Right lobe of liver (tissue), 6 donors: ENCODE results near the gene DYNLT2B. TPM values are rescaled to one million over a fixed set of nuclear protein-coding genes. Genes with fewer than 3 reads are reported as not detected.

ENCODE experiments used
- ATAC-seq, 4 donors: fragments of 200-7000 bp; cut with Tn5 transposase; one replicate each; pipeline ENCODE4 v1.9.1; 2020; ENCODE audit warnings: mild to moderate bottlenecking in 4 of 4, moderate library complexity in 4 of 4
- DNase-seq, 3 donors: peaks; one replicate each; pipeline ENCODE4 v3.0.0-alpha.2; 2020
- H3K27ac ChIP-seq, 3 donors: fragments of 200-600 bp; one replicate each; pipeline ENCODE4 v1.8.0; 2022
- H3K27me3 ChIP-seq, 2 donors: fragments of 200-600 bp; one replicate each; pipeline ENCODE4 v1.8.0; 2022
- H3K36me3 ChIP-seq, 4 donors: fragments of 200-600 bp; sonication (generic) in 1 of 4; one replicate each; pipeline versions ENCODE4 v1.5.1 to v1.8.0; 2017 to 2022; ENCODE audit warnings: control low read depth in 1 of 4
- H3K4me1 ChIP-seq, 4 donors: fragments of 200-600 bp; sonication (generic) in 1 of 4; one replicate each; pipeline versions ENCODE4 v1.5.1 to v1.8.0; 2017 to 2022; ENCODE audit warnings: control low read depth in 1 of 4
- H3K4me3 ChIP-seq, 3 donors: fragments of 200-600 bp; one replicate each; pipeline ENCODE4 v1.8.0; 2022
- H3K9me3 ChIP-seq, 4 donors: fragments of 200-600 bp; sonication (generic) in 1 of 4; one replicate each; pipeline versions ENCODE4 v1.5.1 to v1.8.0; 2017 to 2022; ENCODE audit warnings: control low read depth in 1 of 4
- POLR2A ChIP-seq: fragments of 450-650 bp; IDR thresholded peaks from one replicate; pipeline ENCODE4 v1.6.1; 2017; ENCODE audit warnings: antibody characterized with exemption, mild to moderate bottlenecking
- WGBS: methylation state at CpG from one replicate; pipeline ENCODE4 v1.1.6; 2018; ENCODE audit warnings: low coverage, low lambda C conversion rate; ENCODE audit not compliant: insufficient coverage; ENCODE audit errors: missing lambda C conversion rate; 5-methylcytosine and 5-hydroxymethylcytosine counted together
- intact Hi-C, 2 donors: fragments of 100-400 bp; cut with DNase I; formaldehyde crosslinking; loops; one replicate each; pipeline versions ENCODE4 v1.11.2 to v1.14.1; 2022
- total RNA-seq, 6 experiments: library from RNA; depleted of rRNA in 2 of 6; stranded (reverse); fragments of >200 nt in 2 of 6; fragmentation: NEBNext Ultra II Directional in 3 of 6; extraction: Animal tissue kit (Norgen Biotek cat#: 25700) in 3 of 6; gene quantifications; one replicate each; pipeline versions ENCODE4 v1.1.0 to v1.2.4, GENCODE V29; 2016 to 2023
- TF ChIP-seq, protein P1 (sequence below), 4 donors: fragments of 200-600 bp in 3 of 4; fragments of 450-650 bp in 1 of 4; IDR thresholded peaks; one replicate each; pipeline versions ENCODE4 v1.5.1 to v1.8.0; 2016 to 2022; ENCODE audit warnings: antibody characterized with exemption in 4 of 4, mild to moderate bottlenecking in 2 of 4
- donor health status: DM: no; HTN: yes; CAD: no.
- donor health status: DM: no; HTN: no; CAD: no.
- donor health status: DM: no; HTN: no; CAD: no.
- donor health status: DM: no; HTN: yes; CAD: no.
- donor health status: DM: no; HTN: yes; CAD: no.

The DYNLT2B gene
- total RNA-seq, 6 experiments from 2014 or later = 0.62 to 2.6 (median 1.4) TPM; not detected in 2

DNA sequence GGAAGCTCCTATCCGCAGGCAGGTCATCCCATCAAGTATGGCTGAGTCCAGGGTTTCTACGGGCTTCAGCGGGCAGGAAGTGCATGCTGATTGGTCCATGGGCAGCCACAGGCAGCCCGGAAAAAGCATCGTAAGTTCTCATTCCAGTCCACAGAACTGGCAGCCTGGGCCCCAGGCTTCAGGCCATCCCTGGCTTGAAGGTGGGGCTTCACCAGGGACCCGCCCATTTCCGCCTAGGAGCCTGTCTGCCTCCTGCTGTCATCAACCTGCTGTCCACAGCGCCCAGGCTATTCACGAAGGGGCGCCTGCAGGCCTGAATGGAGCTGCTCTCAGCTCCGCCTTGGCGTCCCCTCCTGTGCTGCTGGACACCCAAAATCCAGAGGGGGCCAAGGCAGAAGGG lies 44.4 kb downstream of the DYNLT2B start:
- H3K4me3 ChIP-seq = no peak overlapping the region
- intact Hi-C loops = no loop called here
- H3K36me3 ChIP-seq = peaks cover 0 to 6% (median 0%) of the 10 kb centered on the region in 4 donors
- peaks cover 0 to 14% (median 0%) of the 10 kb centered on the region in 4 donors for H3K4me1 ChIP-seq
- no peak for DNase-seq
- no peak overlapping the region for H3K27ac ChIP-seq
- no peak for ATAC-seq
- WGBS = no CpG with 5 or more reads among the region's 12 CpGs
- TF ChIP-seq POLR2A = no peak
- TF ChIP-seq, protein P1, sequence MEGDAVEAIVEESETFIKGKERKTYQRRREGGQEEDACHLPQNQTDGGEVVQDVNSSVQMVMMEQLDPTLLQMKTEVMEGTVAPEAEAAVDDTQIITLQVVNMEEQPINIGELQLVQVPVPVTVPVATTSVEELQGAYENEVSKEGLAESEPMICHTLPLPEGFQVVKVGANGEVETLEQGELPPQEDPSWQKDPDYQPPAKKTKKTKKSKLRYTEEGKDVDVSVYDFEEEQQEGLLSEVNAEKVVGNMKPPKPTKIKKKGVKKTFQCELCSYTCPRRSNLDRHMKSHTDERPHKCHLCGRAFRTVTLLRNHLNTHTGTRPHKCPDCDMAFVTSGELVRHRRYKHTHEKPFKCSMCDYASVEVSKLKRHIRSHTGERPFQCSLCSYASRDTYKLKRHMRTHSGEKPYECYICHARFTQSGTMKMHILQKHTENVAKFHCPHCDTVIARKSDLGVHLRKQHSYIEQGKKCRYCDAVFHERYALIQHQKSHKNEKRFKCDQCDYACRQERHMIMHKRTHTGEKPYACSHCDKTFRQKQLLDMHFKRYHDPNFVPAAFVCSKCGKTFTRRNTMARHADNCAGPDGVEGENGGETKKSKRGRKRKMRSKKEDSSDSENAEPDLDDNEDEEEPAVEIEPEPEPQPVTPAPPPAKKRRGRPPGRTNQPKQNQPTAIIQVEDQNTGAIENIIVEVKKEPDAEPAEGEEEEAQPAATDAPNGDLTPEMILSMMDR (IDR thresholded peaks at IDR 0.05) = no peak
- H3K9me3 ChIP-seq = no peaks in the 10 kb centered on the region
- H3K27me3 ChIP-seq = no peaks in the 10 kb centered on the region

- no peak overlapping the region for H3K27ac ChIP-seq
- H3K27me3 ChIP-seq = no peaks in the 10 kb centered on the region
- intact Hi-C loops = no loop called here
- no peak overlapping the region for H3K4me3 ChIP-seq
- ATAC-seq = peak in 1 of 4 donors; percentile 43
- H3K36me3 ChIP-seq = peaks cover 0 to 6% (median 0%) of the 10 kb centered on the region in 4 donors
- no peak for DNase-seq
- H3K9me3 ChIP-seq = no peaks in the 10 kb centered on the region
- TF ChIP-seq, protein P1 (IDR thresholded peaks at IDR 0.05) = no peak
- TF ChIP-seq POLR2A = no peak
- 91% methylated on average over 6 of the region's 14 CpGs for WGBS
- H3K4me1 ChIP-seq = peaks cover 0 to 9% (median 0%) of the 10 kb centered on the region in 4 donors
Measured at GRCh38 chr3:196272826-196273225, 45.2 kb downstream of the DYNLT2B start.

DNA sequence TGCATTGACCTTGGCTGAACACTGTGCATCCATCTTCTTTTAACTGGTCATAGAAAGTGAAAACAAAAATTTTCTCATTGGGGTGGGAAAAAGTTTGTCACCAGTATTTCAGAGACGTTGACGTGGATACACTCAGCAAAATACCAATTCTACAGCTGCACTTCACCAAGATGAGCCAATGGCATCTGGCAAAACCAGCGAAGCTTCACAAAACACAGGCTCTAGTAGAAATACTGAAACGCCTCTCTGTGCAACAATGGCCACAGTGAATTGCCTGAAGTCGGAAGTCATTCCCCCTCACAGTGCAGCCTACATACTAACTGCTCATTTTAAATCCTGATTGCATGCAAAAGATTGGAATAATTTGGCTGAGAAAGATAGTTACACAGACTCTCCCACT lies 47.5 kb downstream of the DYNLT2B start:
- Histone ChIP-seq H3K36me3 (peaks cover 0 to 23% (median 3%) of the 10 kb centered on the region in 4 donors), H3K27ac (no peak overlapping the region), H3K9me3 (no peaks in the 10 kb centered on the region), H3K4me1 (peaks cover 0 to 9% (median 0%) of the 10 kb centered on the region in 4 donors), H3K4me3 (no peak overlapping the region), H3K27me3 (no peaks in the 10 kb centered on the region)
- ATAC-seq (no peak), DNase-seq (no peak)
- TF ChIP-seq, protein P1 (IDR thresholded peaks at IDR 0.05) = no peak
- no peak for TF ChIP-seq POLR2A
- 88% methylated on average over 4 of the region's 5 CpGs for WGBS
- intact Hi-C loops = no loop called here

DNA sequence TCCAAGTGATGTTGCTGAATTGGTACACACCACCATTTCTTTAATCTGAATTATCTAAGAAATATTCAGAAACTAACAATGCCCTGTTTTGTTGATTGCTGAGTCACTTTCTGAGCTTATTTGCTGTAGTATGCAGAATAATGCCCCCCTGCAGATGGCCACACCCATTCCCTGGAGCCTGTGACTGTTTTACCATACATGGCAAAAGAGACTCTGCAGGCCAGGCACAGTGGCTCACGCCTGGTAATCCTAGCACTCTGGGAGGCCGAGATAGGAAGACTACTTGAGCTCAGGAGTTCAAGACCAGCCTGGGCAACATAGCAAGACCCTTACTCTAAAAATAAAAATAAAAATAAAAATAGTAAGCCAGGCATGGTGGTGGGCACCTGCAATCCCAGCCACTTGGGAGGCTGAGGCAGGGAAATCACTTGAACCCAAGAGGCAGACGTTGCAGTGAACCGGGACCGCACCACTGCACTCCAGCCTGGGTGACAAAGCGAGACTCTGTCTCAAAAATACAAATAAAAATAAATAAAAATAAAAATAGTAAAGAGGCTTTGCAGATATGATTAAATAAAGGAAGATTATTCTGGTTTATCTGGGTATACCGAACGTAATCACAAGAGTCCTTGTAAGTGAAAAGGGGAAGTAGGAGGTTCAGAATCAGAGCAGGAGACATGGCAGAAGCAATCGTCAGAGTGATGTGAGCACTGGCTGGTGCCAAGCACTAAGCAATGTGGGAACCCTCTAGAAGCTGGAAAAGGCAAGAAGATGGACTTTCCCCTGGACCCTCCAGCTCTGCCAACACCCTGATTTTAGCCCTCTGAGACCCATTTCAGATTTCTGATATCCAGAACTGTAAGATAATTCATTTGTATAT lies 49.5 kb downstream of the DYNLT2B start:
- intact Hi-C loops = no loop called here
- ATAC-seq = peak in 3 of 4 donors; percentile 34 to 71 (median 54)
- 68% methylated on average over 9 of the region's 9 CpGs for WGBS

More for the DNA sequence above, 49.5 kb downstream of the DYNLT2B start:
- Histone ChIP-seq H3K27ac (no peak overlapping the region), H3K36me3 (peaks cover 0 to 26% (median 7%) of the 10 kb centered on the region in 4 donors), H3K27me3 (no peaks in the 10 kb centered on the region), H3K4me1 (peaks cover 0 to 9% (median 0%) of the 10 kb centered on the region in 4 donors), H3K9me3 (no peaks in the 10 kb centered on the region), H3K4me3 (no peak overlapping the region)
- DNase-seq = no peak
- TF ChIP-seq, protein P1 (IDR thresholded peaks at IDR 0.05) = no peak
- TF ChIP-seq POLR2A = no peak
